ENCODE data around the gene ARHGEF17.

DNA sequence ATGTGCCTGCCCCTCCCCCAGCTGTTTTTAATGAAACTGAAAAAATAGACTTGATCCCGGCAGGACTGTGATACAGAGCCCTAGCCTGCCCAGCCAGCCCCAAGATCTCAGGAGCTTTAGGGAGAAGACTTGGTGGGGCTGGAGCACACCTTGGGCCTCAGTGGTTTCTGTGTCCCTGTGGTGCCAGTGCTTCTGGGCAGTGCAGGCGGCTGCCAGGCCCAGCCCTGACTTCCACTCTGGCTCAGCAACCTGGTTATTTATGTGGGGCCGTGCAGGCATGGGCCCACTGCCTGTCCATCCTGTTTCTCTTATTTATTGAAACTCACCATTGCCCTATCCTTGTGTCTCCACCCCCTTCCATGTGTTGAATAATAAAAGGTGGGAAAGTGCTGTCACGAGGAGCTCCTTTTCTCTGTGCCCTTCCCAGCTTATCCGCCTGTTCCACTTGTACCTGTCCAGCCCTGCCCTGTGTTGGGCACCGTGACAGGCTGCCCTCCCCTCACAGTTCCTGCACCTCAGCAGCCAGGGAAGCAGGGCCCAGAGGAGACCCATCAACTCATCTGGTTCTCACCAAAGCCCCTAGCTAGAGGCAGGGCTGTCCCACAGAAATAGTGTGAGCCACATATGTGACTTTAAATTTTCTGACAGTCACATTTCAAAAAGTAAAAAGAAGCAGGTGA lies 88.3 kb downstream of the ARHGEF17 start:
- TF ChIP-seq, protein P1, sequence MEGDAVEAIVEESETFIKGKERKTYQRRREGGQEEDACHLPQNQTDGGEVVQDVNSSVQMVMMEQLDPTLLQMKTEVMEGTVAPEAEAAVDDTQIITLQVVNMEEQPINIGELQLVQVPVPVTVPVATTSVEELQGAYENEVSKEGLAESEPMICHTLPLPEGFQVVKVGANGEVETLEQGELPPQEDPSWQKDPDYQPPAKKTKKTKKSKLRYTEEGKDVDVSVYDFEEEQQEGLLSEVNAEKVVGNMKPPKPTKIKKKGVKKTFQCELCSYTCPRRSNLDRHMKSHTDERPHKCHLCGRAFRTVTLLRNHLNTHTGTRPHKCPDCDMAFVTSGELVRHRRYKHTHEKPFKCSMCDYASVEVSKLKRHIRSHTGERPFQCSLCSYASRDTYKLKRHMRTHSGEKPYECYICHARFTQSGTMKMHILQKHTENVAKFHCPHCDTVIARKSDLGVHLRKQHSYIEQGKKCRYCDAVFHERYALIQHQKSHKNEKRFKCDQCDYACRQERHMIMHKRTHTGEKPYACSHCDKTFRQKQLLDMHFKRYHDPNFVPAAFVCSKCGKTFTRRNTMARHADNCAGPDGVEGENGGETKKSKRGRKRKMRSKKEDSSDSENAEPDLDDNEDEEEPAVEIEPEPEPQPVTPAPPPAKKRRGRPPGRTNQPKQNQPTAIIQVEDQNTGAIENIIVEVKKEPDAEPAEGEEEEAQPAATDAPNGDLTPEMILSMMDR (IDR thresholded peaks at IDR 0.05): no peak
- TF ChIP-seq EP300 (IDR thresholded peaks at IDR 0.05): no peak
- no peak for TF ChIP-seq POLR2AphosphoS5 (IDR thresholded peaks at IDR 0.05)
- TF ChIP-seq POLR2A (IDR thresholded peaks at IDR 0.05): no peak

Data from stomach (tissue), 4 donors.